ENCODE measurements around the gene SLC10A7.

DNA sequence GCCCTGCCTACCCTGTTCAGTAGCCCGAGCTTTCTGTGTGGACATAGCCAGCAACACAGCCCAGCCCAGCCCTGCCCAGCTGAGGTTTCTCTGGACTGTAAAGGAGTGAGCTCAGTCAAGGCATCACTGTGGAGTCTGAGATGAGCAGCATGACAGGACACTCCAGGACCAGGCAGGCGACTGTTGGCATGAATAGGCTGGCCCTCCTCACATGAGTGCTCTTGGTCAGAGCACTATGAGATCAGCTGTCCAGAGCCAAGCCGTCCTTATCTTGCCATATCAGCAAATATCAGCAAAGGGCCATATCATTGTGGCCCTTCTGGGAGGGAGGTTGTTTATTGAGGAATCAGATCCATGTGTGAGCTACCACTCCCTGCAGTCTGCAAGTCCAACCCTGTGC is 276.5 kb downstream of the SLC10A7 start:
- TF ChIP-seq TAF1 (IDR thresholded peaks at IDR 0.05; ENCODE audit: borderline replicate concordance, low read depth, low read length) (no peak), POLR2AphosphoS5 (IDR thresholded peaks at IDR 0.05; ENCODE audit: low read depth, low read length) (no peak), POLR2A (IDR thresholded peaks at IDR 0.05; ENCODE audit: low read depth, low read length) (no peak)

Measured in GM12892 (cell line).